HG03439 (cell line): ENCODE data around the gene FGF21.
"Not testable (repeated sequence)": the region's sequence is repeated elsewhere in the genome, so short reads cannot be mapped to it uniquely, and the experiment has no call there.

Experiments used
- ATAC-seq: cut with Tn5 transposase; IDR thresholded peaks from one replicate; pipeline ENCODE4 v1.9.1; 2021; ENCODE audit warnings: mild to moderate bottlenecking, moderate library complexity; ENCODE audit not compliant: unreplicated experiment

The FGF21 gene

GRCh38 chr19:48751845-48752495 is 3.4 kb upstream of the FGF21 start:
- ATAC-seq = no peak

GRCh38 chr19:48752496-48753365 is 2.6 kb upstream of the FGF21 start, which contains the start of gene FUT1:
Gene FUT1 (minus strand): TSS chr19:48752641. CDS start chr19:48751281, 1,360 bp downstream.
- no peak for ATAC-seq

- ATAC-seq = no peak
Observed at GRCh38 chr19:48755787-48756186, 463 bp downstream of the FGF21 start.

- ATAC-seq = no peak
Observed at GRCh38 chr19:48756212-48756611, 888 bp downstream of the FGF21 start.

GRCh38 chr19:48756686-48757085 is 1.4 kb downstream of the FGF21 start:
- no peak for ATAC-seq

- no peak for ATAC-seq
Observed at GRCh38 chr19:48757089-48757675, 1.9 kb downstream of the FGF21 start.

GRCh38 chr19:48757741-48758144 is 2.4 kb downstream of the FGF21 start:
- ATAC-seq = no peak

- no peak for ATAC-seq
Observed at GRCh38 chr19:48760504-48761205, 5.3 kb downstream of the FGF21 start.

GRCh38 chr19:48765816-48766215 is 10.5 kb downstream of the FGF21 start:
- ATAC-seq = not testable (repeated sequence)

- ATAC-seq = not testable (repeated sequence)
Observed at GRCh38 chr19:48768171-48768753, 12.9 kb downstream of the FGF21 start.

GRCh38 chr19:48768994-48769713 is 13.8 kb downstream of the FGF21 start:
- ATAC-seq = no peak

- no peak for ATAC-seq
Observed at GRCh38 chr19:48770266-48770665, 14.9 kb downstream of the FGF21 start.

- ATAC-seq = no peak
Observed at GRCh38 chr19:48770734-48771472, 15.6 kb downstream of the FGF21 start.

- no peak for ATAC-seq
Observed at GRCh38 chr19:48772503-48772953, 17.2 kb downstream of the FGF21 start.

GRCh38 chr19:48777139-48777538 is 21.8 kb downstream of the FGF21 start:
- ATAC-seq = no peak

- no peak for ATAC-seq
Observed at GRCh38 chr19:48777720-48778119, 22.4 kb downstream of the FGF21 start.

GRCh38 chr19:48779636-48780035 is 24.3 kb downstream of the FGF21 start:
- no peak for ATAC-seq

- no peak for ATAC-seq
Observed at GRCh38 chr19:48780631-48781391, 25.5 kb downstream of the FGF21 start.

- ATAC-seq = no peak
Observed at GRCh38 chr19:48784527-48784926, 29.2 kb downstream of the FGF21 start.
